ENCODE results near the gene PIP5K1B.

DNA sequence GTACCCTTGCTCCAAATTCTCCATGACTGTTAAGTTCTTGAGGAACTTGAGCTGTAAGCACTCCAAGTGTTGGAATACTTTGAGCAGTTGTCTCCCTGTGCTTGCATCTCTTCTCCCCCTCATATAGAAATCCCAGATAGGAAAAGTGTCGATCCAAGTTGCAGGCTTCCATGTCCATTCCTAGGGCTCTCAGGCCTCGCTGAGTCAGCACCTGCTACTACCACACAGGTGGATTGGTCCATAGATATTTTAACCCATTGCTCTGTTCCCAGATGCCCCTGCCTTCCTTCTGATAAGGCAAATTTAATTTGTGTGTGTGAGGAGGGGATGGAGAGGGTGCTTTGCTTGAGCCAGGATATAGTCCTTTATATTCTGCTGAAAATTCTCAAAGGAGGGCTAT, 95.8 kb downstream of the PIP5K1B start:
- TF ChIP-seq, protein P1, sequence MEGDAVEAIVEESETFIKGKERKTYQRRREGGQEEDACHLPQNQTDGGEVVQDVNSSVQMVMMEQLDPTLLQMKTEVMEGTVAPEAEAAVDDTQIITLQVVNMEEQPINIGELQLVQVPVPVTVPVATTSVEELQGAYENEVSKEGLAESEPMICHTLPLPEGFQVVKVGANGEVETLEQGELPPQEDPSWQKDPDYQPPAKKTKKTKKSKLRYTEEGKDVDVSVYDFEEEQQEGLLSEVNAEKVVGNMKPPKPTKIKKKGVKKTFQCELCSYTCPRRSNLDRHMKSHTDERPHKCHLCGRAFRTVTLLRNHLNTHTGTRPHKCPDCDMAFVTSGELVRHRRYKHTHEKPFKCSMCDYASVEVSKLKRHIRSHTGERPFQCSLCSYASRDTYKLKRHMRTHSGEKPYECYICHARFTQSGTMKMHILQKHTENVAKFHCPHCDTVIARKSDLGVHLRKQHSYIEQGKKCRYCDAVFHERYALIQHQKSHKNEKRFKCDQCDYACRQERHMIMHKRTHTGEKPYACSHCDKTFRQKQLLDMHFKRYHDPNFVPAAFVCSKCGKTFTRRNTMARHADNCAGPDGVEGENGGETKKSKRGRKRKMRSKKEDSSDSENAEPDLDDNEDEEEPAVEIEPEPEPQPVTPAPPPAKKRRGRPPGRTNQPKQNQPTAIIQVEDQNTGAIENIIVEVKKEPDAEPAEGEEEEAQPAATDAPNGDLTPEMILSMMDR (conservative IDR thresholded peaks at IDR 0.05; ENCODE audit: low read length) = no peak
- no peak for TF ChIP-seq EZH2phosphoT487 (IDR thresholded peaks at IDR 0.05; ENCODE audit: borderline replicate concordance, low read depth, low read length)

All from OCI-LY7 (cell line).